Stimulated activated CD8-positive, alpha-beta memory T cell treated with anti-CD3 and anti-CD28 coated beads, Interleukin-15, amount 100 ng/mL, for 1 hour (primary cell): ENCODE measurements around the gene PIK3AP1.

ENCODE experiments used
- DNase-seq: peaks from one replicate; pipeline ENCODE4 v3.0.0-alpha.2; 2020; ENCODE audit warnings: low read depth

The PIK3AP1 gene

GRCh38 chr10:96672481-96673175, 47.7 kb downstream of the PIK3AP1 start:
- DNase-seq, result no peak

GRCh38 chr10:96671211-96671890, 49.0 kb downstream of the PIK3AP1 start:
- no peak for DNase-seq

GRCh38 chr10:96670786-96671185, 49.5 kb downstream of the PIK3AP1 start:
- DNase-seq, result no peak

GRCh38 chr10:96667401-96667800, 52.9 kb downstream of the PIK3AP1 start:
- DNase-seq, result no peak

DNA sequence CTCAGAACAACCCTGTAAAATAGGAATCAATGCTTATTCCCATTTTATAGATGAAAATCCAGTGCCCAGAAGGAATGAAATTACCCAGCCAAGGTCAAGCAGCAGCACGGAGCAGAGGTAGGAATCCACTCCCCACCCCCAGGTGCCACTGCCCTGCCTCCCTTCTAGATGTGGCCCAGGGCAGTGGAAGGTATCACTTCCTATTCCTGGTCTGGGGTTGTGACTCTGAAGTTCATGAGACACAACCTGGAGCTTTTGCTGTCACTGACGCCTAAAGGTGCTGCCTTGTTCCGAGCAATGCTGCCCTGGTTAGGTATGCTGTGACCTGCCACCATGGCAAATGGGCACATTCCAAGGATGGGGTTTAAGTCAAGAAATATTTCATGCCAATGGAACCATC, 53.6 kb downstream of the PIK3AP1 start:
- no peak for DNase-seq

DNA sequence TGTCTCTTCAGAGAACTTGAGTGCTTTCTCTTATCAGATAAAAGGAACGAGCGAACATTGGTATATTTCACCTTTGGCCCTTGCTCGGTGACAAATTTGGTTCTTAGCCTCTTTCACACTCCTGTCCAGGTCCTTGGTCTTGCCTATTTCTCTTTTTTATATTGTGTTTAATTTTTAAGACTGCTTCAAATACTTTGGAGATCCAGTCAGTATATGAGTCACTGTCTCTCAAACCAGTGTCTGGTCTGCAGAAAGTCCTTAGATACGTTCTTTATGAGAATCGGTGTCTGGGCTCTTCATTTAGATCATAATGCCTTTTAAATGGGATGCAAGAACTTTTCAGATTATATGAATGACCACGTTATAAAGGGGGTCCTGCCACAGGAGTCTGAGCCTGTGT, 55.0 kb downstream of the PIK3AP1 start:
- no peak for DNase-seq

GRCh38 chr10:96664563-96664962, 55.8 kb downstream of the PIK3AP1 start:
- no peak for DNase-seq

DNA sequence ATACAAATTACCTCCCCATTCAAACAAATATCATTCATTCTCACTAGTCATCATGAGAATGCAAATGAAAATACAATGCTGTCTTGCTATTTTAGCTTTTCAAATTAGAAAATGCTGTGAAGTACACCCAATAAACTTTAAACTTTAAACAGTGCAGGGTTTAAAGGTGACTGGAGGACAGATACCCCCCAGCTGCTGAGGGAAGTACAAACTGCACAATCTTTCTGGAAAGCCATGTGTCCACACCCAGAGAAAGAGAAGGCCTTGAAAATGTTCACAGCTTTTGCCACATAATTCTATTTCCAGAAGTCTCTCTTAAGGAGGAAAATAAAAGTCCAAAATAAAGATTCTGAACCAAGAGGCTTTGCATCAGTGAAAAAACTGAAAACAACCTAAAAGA, 56.5 kb downstream of the PIK3AP1 start:
- no peak for DNase-seq

GRCh38 chr10:96661632-96662031, 58.7 kb downstream of the PIK3AP1 start:
- no peak for DNase-seq

DNA sequence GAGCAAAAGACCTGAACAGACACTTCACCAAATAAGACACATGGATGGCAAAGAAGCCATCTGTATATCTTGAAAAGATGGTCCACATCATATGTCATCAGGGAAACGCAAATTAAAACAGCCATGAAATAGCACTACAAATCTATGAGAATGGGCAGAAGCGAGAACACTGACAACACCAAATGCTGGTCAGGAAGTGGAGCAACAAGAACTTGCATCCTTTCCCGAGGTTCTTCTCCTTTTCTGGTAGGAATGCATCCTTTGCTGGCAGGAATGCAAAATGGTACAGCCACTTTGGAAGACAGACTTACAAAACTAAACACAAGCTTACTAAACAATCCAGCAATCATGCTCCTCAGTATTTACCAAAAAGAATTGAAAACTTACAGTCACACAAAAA, 60.0 kb downstream of the PIK3AP1 start:
- DNase-seq, result no peak

- no peak for DNase-seq
These were observed 61.5 kb downstream of the PIK3AP1 start for GRCh38 chr10:96658844-96659243.

DNA sequence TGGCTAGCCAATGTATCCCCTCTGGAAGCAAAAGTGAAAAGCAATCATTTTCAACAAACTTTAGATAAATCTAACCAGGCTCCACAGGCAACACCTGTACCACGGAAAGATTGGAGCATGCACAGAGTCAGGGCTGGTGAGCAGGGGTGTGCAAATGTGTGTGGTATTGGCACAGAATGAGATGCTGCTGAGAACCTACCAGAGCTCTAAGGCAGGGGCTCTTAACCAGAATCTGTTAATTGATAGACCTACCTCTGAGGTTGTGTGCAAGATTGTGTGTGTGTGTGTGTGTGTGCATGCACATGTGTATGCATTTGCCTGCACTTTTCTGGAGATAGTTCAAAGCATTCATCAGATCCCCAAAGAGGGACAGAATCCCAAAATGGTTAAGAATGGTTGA, 62.9 kb downstream of the PIK3AP1 start:
- DNase-seq, result no peak

GRCh38 chr10:96656839-96657238, 63.5 kb downstream of the PIK3AP1 start:
- no peak for DNase-seq

- DNase-seq, result no peak
These were observed 64.1 kb downstream of the PIK3AP1 start for GRCh38 chr10:96656198-96656577.

- DNase-seq, result no peak
These were observed 64.7 kb downstream of the PIK3AP1 start for GRCh38 chr10:96655461-96656197.

DNA sequence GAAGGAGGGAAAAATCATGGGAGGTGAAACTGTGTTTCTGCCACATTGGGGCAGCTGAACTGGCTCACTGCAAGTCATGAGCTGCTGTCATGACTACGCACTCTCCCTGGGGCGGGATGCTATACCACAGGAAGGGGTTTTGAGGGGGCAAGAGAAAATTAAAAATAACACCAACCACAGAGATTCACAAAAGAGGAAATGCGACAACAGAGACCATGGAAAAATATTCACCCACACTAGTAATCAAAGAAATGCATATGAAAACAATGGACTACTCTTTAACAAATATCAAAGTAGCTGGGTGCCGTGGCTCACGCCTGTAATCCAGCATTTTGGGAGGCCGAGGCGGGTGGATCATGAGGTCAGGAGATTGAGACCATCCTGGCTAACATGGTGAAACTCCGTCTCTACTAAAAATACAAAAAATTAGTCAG, 68.3 kb downstream of the PIK3AP1 start:
- DNase-seq, result no peak

DNA sequence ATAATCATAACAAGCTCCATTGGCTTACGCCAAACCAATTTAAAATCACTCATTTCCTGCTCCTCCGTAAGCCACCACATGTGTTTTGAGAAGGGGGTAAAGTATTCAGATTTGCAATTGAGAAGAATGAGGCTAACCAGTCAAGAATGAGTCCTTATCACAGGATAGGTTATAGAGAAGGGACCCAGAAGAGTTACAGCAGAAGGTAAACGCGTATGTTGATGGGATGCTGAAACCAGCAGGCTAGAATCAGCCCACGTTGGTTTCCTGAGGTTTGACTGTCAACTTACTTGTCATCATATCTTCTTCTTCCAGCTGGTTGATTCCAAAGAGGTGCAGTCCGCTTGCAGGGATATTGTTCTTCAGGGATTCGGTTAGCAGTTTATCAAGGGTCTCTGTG, 69.4 kb downstream of the PIK3AP1 start:
- DNase-seq, result no peak

DNA sequence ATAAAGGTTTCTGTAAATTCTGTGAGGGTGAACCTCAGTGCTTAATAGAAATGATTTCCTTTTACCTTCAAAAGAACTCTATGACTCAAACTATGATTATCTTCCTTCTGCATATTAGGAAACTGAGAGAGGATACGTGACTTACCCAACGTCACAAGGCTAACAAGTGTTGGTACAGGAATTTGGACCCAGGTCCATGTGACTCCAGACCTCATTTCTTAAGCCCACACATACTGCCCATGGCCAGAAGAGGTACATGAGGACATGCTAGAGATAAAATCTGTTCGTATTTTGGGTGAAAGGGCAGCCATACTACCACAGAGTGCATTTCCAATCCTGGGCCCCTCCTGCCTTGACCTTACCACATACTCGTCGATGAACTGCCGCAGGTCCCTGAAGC, 72.0 kb downstream of the PIK3AP1 start:
- no peak for DNase-seq

DNA sequence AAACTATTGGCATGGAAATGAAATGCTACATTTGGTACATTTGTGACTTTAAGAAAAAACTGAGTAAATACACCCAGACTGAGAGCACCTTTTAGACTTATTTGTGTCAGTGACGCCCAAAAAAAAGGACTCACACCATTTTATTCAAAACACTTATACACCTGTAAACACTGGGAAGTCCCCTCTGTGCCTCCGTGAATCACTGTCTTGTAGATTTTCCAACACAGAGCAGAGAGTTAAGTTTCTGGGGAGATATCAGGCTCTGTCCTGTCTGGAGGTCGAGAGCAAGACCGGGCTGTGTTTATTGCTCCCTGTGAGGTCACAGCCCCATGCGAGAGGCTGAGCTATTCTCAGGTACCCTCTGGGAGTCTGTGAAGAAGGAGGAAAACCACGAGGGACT, 72.8 kb downstream of the PIK3AP1 start:
- DNase-seq, result no peak

GRCh38 chr10:96646751-96647166, 73.6 kb downstream of the PIK3AP1 start:
- DNase-seq, result no peak

- no peak for DNase-seq
These were observed 74.0 kb downstream of the PIK3AP1 start for GRCh38 chr10:96646301-96646700.

GRCh38 chr10:96645191-96645721, 75.1 kb downstream of the PIK3AP1 start:
- no peak for DNase-seq

DNA sequence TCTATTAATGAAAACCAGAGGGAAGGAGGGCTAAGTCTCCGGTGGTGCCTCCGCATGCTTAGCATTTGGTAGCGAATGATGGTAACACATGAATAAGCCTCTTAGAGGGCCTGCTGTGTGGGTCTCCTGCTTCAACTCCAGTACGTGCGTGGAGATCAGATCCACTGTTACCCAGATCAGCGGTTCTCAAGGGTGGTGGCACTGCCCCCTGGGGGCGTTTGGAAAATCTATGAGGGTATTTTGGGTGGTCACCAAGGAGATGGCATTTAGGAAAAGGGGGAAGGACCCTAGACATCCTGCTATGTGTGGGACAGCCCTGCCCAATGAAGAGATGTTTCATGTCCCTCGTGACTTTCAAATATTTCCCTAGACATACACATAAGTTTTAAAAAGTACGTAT, 76.4 kb downstream of the PIK3AP1 start:
- DNase-seq, result no peak
